D341Med (cell line): ENCODE measurements around the gene NOTCH1.

Experiments used
- DNase-seq: peaks from one replicate; pipeline ENCODE4 v3.0.0; 2012; ENCODE audit warnings: low spot score

The NOTCH1 gene

DNA sequence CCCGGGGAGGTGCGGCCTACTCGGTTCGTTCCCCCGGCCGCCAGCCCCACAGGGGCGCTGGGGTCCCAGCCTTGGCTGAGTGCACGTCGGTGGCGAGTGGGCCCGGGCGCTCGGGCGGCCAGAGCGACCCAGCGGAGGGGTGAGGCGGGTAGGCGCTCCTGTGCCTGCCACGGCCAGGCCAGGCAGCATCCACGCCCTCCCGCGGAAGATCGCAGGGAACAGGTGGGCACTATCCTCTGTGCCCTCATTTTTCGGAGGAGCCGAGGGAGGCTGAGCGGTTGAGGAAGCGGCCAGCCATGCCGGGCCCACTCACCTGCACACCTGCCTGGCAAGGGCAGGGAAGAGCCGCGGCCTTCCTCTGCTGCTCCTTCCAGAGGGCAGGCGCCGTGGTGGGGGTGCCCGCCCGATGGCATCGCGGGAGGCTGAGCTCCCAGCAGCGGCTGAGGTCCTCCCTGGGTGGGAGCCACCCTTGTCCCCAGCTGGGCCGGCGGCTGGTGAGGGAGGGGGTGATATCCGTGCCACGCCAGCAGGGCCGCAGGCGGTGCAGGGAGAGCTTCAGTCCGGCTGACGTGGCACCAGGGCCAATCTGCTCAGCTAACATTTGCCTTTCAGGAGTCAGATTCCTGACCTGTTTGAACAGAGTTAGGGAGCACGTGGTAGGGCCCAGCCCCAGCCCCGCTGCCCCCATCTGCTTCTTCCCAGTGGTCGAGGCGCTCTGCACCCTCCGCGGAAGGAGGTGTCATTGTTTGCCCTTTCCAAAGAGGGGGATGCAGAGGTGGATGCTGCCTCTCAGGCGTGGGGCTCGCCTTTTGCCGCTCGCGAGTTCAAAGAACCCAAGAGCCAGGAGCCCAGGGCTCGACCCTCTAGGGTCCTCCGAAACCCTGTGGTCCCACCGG lies 61.4 kb downstream of the NOTCH1 start:
- no peak for DNase-seq

DNA sequence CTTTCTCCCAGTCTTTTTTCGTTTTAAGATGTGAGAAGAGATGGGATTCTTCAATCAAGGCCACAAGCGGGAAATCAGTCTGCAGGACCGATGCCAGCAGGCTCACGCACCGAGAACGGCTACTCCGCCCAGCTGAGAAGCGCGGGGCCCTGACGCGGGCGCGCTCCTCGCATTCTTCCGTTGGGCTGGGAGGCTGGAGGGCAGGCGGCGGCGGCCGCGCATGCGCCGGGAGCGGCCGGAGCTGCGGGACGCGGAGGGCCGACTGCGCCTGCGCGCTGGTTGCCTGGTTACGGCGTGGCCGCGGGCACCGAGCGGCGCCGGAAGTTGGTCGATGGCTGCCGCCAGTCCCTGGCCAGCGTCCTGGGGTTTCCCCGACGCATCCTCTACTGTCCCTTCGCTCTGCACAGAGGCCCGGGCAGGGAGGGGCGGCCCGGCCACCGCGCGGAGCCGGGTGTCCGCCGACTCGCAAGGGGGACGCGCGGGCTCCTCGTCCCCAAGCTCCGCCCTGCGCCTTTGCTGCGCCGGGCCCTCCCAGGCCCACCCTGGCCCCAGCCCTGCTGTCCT lies 62.2 kb downstream of the NOTCH1 start:
- peak; percentile 98 for DNase-seq

DNA sequence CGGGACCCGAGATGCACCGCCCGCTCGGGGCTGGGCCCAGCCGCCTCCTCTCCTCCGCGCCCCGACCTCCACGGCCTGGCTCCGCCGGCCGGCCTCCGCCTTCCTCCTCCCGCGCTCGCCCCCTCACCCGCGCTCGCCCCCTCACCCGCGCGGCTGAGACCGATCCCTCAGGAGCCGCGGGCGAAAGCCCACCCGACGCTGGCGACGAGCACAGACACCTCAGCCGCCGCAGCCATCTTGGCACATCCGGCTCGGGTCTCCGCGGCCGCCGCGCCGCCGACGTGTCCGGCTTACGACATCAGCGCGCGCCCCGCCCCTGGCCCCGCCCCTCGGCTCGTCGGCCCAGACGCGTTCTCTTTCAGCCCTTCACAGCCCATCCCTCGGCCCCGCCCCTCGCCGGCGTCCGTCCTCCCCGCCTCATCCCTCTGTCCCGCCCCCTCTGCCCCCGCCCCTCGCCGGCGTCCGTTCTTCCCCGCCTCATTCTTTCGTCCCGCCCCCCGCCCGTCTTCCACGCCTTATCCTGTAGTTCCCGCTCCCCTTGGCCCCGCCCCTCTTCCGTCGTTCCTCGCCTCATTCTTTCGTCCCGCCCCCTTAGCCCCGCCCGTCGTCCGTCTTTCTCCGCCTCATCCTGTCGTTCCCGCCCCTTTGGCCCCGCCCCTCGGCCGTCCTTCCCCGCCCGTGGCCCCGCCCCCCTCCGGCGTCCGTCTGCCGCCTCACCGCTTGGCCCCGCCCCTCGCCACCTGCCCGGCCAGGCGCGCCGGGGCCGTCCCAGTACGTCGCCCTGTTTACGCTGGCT lies 62.9 kb downstream of the NOTCH1 start, which contains the start of gene SEC16A:
Gene SEC16A, minus strand, starts transcription at position 248 of the 796 bp plus-strand sequence. CDS start 5,425 bp downstream, outside the sequence.
- peak; percentile 96 for DNase-seq

DNA sequence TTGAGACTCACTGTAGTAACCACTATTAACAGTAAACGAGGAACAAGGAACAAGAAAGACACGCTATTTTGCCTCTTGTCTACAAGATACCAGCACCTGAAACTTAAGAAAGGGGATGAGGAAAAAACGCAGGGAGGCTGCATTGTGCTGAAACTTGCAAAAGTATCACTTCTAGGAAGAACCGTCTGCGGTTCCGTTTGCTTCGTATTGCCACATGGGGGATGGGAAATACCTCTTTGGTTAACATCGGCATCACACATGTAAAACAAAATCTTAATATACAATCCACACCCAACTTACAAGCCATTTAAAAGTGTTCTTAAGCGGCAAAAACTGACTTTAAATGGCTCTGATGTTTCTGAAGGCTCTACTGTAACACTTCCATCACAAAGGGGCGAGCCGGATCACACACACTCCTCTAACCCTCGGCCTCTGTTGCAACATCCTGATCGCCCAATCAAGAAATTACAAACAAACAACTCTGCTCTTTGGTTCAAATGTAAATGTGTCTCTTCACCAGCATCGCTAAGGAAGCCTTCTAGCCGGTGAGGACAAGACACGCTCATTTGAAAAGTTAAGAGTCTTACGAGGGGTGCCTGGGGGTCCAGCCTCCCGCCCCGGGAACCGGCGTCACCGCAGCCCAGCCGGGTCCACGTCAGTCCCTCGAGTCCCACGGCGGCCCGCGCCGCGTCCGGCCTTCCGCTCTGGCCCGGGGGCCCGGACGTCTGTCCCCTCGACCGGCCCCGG lies 63.6 kb downstream of the NOTCH1 start:
- DNase-seq, result no peak

DNA sequence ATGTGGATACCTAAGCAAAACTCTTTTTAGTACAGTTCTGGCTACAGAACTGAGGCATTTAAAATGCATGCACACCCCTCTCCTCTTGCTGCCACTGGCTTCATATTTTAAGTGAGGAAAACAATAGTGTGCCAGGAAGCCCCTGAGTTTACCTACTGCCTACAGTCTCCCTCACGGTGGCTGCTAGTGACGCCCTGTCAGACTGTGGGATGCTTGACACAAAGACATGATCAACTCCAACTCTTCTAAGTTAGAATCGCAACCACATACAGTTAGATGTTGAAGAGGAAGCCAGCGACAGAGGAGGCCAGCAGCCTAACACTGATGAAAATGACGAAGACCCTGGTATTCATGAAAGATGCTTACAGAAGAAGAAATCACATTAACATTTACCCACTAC lies 64.3 kb downstream of the NOTCH1 start:
- no peak for DNase-seq

DNA sequence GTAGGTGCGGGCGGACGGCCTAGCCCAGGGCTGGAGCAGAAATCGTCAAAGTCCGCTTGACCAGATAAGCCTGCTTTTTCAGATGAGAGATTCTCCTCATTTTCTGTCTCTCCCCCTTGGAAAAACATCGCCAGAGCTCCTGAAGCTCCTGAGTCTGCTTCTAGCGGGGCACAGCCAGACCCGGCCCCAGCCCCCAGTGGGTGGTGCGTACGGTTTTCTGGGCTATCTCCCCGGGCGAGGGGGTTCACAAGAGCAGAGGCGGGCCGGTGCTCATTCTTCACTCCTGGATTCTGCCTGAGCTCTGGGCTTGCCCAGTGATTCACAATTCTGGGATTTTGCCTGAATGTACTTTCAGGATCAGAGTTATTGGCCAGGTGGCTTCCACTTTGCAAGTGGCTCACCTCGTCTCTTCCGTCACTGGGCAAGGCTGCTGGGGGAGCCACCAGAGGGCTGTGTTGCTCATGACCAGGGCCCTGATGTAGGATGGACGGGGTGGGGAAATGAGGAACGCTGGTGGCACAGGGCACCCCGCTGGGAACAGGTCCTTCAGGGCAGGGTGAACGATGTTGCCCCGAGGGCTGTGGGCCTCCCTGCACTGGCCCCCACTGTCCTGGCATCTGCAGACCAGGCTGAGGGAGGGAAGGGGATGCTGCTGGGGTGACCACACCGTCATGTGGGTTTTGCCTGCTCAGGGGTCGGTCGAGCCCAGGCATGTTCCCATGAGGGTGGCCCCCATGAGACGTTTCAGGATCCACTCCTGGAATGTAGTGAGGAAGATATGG lies 69.3 kb downstream of the NOTCH1 start:
- DNase-seq, result no peak

- DNase-seq, result no peak
Measured at GRCh38 chr9:136474974-136475865, 70.6 kb downstream of the NOTCH1 start.

- no peak for DNase-seq
Measured at GRCh38 chr9:136474021-136474640, 71.7 kb downstream of the NOTCH1 start.

DNA sequence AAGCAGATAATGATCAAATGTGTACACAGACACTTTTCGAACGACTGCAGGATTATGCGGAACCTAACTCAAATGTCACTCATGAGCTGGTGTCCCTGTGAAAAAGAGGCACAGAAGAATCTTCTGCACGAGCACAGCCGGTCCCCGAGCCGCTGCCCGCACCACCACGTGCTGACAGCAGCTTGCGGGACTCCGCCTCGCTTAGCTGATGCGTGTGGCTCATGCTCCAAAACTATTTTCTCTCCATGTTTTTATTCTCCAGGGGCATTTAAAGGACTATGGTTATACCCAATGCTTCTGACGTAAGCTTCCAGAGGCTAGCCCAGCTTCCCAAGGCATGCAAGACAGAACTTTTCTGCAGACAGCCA lies 72.5 kb downstream of the NOTCH1 start:
- DNase-seq, result no peak

DNA sequence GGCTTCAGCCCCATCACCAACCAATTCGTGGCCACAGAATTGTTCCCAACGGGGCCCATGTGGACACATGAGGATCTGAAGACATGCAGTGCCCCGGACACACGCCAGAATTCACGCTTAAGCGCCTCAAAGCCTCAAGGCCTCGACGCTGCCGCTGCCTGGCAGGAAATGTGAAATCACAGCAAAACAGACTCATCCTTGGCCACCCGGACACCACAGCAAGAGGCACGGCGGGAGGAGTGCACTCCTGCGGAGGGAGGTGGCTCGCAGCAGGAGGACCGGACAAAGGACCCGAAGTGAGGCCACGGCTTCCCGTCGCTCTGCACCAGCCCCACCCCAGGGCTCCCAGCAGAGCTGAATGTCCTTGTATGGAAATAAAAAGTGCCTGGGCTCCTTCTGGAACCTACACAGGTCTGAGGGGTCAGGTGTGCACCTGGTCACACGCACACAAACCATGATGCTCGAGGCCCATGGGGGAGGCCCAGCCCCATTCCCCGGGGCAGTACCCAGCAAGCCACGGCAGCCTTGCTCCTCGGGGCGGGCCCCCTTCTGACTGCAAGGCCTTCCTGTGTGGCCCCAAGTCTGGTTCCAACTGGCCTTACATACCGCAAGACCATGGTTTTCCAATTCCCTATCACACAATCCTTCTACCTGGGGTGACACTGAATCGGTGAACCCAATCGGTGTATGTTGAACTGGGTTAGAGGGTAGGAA lies 73.1 kb downstream of the NOTCH1 start:
- no peak for DNase-seq

- no peak for DNase-seq
Measured at GRCh38 chr9:136471802-136472487, 73.9 kb downstream of the NOTCH1 start.

- no peak for DNase-seq
Measured at GRCh38 chr9:136470792-136471469, 74.9 kb downstream of the NOTCH1 start.

DNA sequence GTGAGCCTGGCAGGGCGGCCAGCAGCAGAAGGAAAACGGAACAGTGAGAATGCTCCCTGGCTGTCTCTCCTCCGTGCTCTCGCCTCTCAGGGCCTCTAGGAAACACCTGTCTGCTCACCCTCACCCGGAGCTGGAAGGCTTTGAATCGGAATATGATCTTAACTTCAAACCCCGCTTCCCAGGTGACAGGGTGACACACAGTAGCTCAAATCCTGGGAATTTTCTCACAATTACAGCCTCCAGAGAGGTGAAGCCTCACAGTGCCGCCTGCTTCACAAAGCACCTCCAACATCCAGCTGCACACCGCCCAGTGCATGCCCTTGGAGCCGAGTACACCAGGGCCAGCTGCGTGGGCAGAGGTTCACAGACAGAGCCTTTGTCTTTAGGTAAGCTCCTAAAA lies 75.5 kb downstream of the NOTCH1 start:
- no peak for DNase-seq

DNA sequence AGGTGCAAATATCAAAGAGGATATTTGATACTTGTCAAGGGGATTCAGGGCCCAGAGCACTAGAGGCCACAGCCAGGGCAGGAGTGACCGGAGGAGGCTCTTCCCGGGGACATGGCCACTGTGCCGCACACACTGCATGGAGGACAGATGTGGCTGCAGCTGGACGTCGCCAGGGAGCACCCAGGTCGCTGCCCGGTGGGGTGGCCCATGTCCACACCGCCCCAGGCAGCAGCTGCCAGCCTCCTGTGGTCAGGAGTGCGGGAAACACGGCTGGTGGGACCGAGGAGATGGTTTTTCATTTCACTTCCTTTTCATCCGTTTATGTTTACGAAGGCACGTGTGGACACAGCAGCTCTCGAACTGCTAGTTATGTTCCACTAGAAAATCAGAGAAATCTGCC lies 78.1 kb downstream of the NOTCH1 start:
- no peak for DNase-seq

GRCh38 chr9:136466155-136466541 lies 79.7 kb downstream of the NOTCH1 start:
- DNase-seq, result no peak

GRCh38 chr9:136465500-136466154 lies 80.2 kb downstream of the NOTCH1 start:
- no peak for DNase-seq

GRCh38 chr9:136464241-136464640 lies 81.6 kb downstream of the NOTCH1 start:
- no peak for DNase-seq
